Common myeloid progenitor, CD34-positive (primary cell): ENCODE measurements around the gene AGFG2.

Experiments used
- CTCF ChIA-PET: fragments of 350-600 bp; sonication (Branson Sonifier 250); formaldehyde crosslinking; loops from one replicate; lab custom pipeline; 2021; ENCODE audit warnings: antibody characterized with exemption; lab: Charles Lee
- POLR2A ChIA-PET: fragments of 350-600 bp; sonication (Branson Sonifier 250); formaldehyde crosslinking; loops from one replicate; lab custom pipeline; 2021; ENCODE audit warnings: antibody characterized with exemption; lab: Charles Lee
- DNase-seq, 3 donors: peaks; one replicate each; pipeline versions ENCODE4 v3.0.0 to v3.0.0-alpha.2; 2013
- H3K27ac ChIP-seq, 2 experiments: 1 replicate in 1 of 2; 2 replicates in 1 of 2; pipeline ENCODE4 v1.7.0; 2013; ENCODE audit warnings: inconsistent platforms in 2 of 2, low read length in 2 of 2, mild to moderate bottlenecking in 2 of 2, low read depth in 1 of 2, moderate library complexity in 1 of 2; ENCODE audit not compliant: severe bottlenecking in 2 of 2, insufficient read depth in 1 of 2, poor library complexity in 1 of 2
- H3K27me3 ChIP-seq, 5 experiments: replicated peaks in 2 of 5; 1 replicate in 3 of 5; 2 replicates in 2 of 5; pipeline versions ENCODE4 v1.6.1 to v1.7.0; 2013; ENCODE audit warnings: low read length in 4 of 5, mild to moderate bottlenecking in 2 of 5, moderate library complexity in 2 of 5, inconsistent platforms in 1 of 5; ENCODE audit not compliant: insufficient read depth in 5 of 5, control insufficient read depth in 4 of 5
- H3K36me3 ChIP-seq, 4 experiments: 1 replicate in 2 of 4; 2 replicates in 2 of 4; pipeline versions ENCODE4 v1.6.1 to v1.7.0; 2013; ENCODE audit warnings: low read length in 3 of 4, control low read depth in 1 of 4, mild to moderate bottlenecking in 1 of 4; ENCODE audit not compliant: control insufficient read depth in 4 of 4, insufficient read depth in 4 of 4
- H3K4me1 ChIP-seq, 4 experiments: 1 replicate in 3 of 4; 2 replicates in 1 of 4; pipeline versions ENCODE4 v1.6.1 to v1.7.1; 2013; ENCODE audit warnings: low read length in 3 of 4, mild to moderate bottlenecking in 3 of 4, control low read depth in 1 of 4, inconsistent platforms in 1 of 4, moderate library complexity in 1 of 4; ENCODE audit not compliant: control insufficient read depth in 4 of 4, insufficient read depth in 4 of 4; ENCODE audit errors: control extremely low read depth in 1 of 4
- H3K4me3 ChIP-seq, 7 experiments: 1 replicate in 4 of 7; 2 replicates in 3 of 7; pipeline versions ENCODE4 v1.5.1 to v1.7.0; 2013; ENCODE audit warnings: mild to moderate bottlenecking in 7 of 7, low read length in 6 of 7, moderate library complexity in 6 of 7, inconsistent platforms in 2 of 7, low read depth in 2 of 7, control low read depth in 1 of 7; ENCODE audit not compliant: insufficient read depth in 4 of 7, control insufficient read depth in 1 of 7; ENCODE audit errors: extremely low read depth in 1 of 7
- H3K9me3 ChIP-seq, 5 experiments: 1 replicate in 4 of 5; 2 replicates in 1 of 5; pipeline versions ENCODE4 v1.6.1 to v1.7.1; 2013; ENCODE audit warnings: low read length in 4 of 5, mild to moderate bottlenecking in 2 of 5, inconsistent platforms in 1 of 5, low read depth in 1 of 5, moderate library complexity in 1 of 5; ENCODE audit not compliant: control insufficient read depth in 4 of 5, insufficient read depth in 2 of 5; ENCODE audit errors: control extremely low read depth in 1 of 5
- WGBS: methylation state at CpG from one replicate; pipeline ENCODE4 v1.1.5; 2013; ENCODE audit not compliant: insufficient coverage; 5-methylcytosine and 5-hydroxymethylcytosine counted together

The AGFG2 gene

DNA sequence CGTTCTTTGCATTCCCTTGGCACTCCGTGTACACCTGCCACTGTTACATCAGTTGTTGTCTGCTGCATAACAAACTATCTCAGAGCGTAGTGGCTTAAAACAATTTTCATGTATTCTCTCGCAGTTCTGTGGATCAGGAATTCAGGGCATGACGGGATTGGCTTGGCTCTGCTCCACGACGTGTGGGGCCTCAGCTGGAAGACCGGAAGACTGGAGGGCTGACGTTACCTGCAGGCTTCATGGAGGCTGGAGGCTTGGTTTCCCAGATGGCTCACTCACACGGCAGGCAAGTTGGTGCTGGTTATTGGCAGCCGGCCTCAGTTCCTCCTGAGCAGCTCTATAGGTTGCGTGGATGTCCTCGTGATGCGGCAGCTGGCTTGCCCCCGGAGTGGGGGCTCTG is 29.8 kb upstream of the AGFG2 start:
- H3K4me1 ChIP-seq = peaks cover 0 to 3% (median 0%) of the 10 kb centered on the region in 4 experiments
- ChIA-PET CTCF (interaction anchor here (1.6 kb wide), 1 partner anchor 44 kb away, joined by 5 read pairs; no protein-coding TSS in a partner anchor), POLR2A (no interaction called here)
- H3K4me3 ChIP-seq = no peak overlapping the region
- H3K27ac ChIP-seq = no peak overlapping the region
- no peaks in the 10 kb centered on the region for H3K36me3 ChIP-seq
- H3K27me3 ChIP-seq = no peaks in the 10 kb centered on the region
- 92% methylated on average over 11 of the region's 15 CpGs for WGBS
- no peak for DNase-seq
- no peaks in the 10 kb centered on the region for H3K9me3 ChIP-seq

DNA sequence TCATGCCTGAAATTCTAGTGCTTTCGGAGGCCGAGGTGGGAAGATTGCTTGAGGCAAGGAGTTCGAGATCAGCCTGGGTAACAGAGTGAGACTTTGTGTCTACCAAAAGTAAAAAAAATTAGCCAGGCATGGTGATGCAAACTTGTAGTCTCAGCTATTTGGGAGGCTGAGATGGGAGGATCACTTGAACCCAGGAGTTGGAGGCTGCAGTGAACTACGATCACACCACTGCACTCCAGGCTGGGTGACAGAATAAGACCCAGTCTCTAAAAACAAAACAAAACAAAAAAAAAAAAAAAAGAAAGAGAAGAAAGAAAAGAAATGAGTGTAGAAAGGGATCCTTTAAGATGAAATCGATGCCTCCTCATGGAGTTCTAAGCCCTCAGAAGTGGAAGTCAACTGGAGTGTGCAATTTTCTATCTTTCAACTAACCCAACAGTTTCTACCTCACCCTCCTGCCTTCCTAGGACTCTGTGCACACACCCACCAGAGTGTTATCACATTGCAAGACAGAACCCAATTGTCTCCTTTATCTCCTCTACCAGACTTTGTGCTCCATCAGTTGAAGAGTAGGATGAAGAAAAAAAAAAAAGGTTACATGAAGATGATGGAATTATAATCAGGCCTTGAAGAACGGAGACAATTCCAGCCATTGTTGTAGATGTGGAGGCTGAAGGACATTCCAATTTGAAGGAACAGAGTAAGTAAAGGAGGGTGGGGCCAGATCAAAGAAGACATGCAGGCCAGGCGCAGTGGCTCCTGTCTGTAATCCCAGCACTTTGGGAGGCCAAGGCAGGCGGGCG is 28.4 kb upstream of the AGFG2 start:
- POLR2A ChIA-PET = no interaction called here
- H3K4me3 ChIP-seq = no peak overlapping the region
- no peaks in the 10 kb centered on the region for H3K9me3 ChIP-seq
- WGBS = 100% methylated on average over 7 of the region's 9 CpGs
- CTCF ChIA-PET = no interaction called here
- no peaks in the 10 kb centered on the region for H3K36me3 ChIP-seq
- DNase-seq = peak; percentile 9 to 48 (median 14)
- H3K27ac ChIP-seq = no peak overlapping the region
- no peaks in the 10 kb centered on the region for H3K27me3 ChIP-seq
- peaks cover 0 to 6% (median 0%) of the 10 kb centered on the region in 4 experiments for H3K4me1 ChIP-seq

DNA sequence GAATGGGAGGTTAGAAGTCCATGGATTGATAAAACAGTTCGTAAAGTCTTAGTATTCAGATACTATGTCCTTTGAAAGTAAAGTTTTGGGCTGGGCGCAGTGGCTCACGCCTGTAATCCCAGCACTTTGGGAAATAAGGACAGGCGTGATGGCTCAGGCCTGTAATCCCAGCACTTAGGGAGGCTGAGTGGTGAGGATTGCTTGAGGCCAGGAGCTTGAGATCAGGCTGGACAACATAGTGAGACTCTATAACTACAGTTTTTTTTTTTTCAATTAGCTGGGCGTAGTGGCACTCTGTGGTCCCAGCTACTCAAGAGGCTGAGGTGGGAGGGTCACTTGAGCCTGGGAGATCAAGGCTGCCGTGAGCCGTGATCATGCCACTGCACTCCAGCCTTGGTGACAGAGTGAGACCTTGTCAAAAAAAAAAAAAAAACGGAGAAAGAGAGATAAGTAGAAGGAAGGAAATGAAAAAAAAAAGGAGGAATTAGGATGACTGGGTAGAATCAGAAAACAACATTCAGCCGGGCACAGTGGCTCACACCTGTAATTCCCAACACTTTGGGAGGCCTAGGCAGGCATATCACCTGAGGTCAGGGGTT is 25.7 kb upstream of the AGFG2 start:
- no peaks in the 10 kb centered on the region for H3K9me3 ChIP-seq
- peak in 1 of 3 donors; percentile 17 for DNase-seq
- H3K27ac ChIP-seq = no peak overlapping the region
- peaks cover 0 to 6% (median 0%) of the 10 kb centered on the region in 4 experiments for H3K4me1 ChIP-seq
- no peaks in the 10 kb centered on the region for H3K27me3 ChIP-seq
- H3K36me3 ChIP-seq = no peaks in the 10 kb centered on the region
- WGBS = 78% methylated on average over 8 of the region's 9 CpGs
- H3K4me3 ChIP-seq = no peak overlapping the region
- ChIA-PET POLR2A (no interaction called here), CTCF (interaction anchor here (0.8 kb wide), 1 partner anchor 46 kb away, joined by 3 read pairs; no protein-coding TSS in a partner anchor)

DNA sequence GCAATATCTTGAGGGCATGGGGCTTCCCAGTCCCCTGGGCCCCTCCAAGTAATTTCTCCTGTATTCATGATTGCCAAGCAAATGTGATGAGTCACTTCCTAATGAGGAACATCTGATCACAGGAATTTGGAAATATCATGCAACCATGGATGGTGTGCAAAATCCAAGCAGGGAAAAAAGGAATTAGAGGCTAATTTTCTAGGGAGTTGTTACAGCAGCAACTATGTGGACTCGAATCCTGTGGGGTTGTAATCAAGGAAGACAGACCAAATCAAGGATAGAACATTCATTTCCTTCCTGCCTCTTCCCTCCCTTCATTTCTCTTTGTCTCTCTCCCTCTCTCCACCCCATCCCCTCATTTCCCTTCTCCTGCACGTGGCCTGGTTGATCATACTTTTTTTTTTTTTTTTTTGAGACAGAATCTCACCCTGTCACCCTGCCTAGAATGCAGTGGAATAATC is 23.9 kb upstream of the AGFG2 start:
- Histone ChIP-seq H3K27ac (no peak overlapping the region), H3K9me3 (no peaks in the 10 kb centered on the region), H3K4me1 (peaks cover 0 to 6% (median 0%) of the 10 kb centered on the region in 4 experiments), H3K36me3 (no peaks in the 10 kb centered on the region), H3K27me3 (no peaks in the 10 kb centered on the region), H3K4me3 (no peak overlapping the region)
- no peak for DNase-seq
- 14% methylated on average over 1 of the region's 2 CpGs for WGBS
- ChIA-PET POLR2A (interaction anchor here (0.7 kb wide), 1 partner anchor 58 kb away, joined by 6 read pairs; no protein-coding TSS in a partner anchor), CTCF (no interaction called here)

DNA sequence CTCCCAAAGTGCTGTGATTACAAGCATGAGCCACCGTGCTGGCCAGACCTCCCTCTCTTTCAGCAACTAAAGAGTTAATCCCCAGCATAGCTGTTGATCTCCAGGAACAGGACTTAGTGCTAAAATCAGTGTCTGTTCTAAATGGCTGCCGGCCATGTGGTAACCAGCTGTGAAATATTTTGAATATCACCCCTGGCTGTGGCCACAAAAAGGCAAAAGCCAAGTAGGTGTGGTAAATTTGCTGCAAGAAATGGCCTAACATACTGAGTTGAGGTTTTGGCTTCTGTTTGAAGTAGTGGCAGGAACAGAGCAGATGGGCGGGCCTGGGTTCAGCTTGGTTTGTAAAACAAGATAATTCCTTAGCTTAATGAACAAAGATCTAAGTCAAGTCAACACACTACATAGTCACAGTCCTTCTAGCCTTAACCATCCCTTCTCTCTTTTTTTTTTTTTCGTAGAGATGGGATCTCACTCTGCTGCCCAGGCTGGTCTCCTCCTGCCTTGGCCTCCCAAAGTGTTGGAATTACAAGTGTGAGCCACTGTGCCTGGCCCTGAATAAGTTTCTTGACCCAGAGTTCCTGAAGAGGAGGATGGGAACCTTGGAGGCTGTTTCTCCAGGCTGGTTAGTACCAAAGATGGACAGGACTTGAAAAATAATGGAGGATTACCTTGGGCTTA is 22.7 kb upstream of the AGFG2 start:
- Histone ChIP-seq H3K4me3 (no peak overlapping the region), H3K9me3 (no peaks in the 10 kb centered on the region), H3K4me1 (peaks cover 0 to 6% (median 0%) of the 10 kb centered on the region in 4 experiments), H3K27me3 (no peaks in the 10 kb centered on the region), H3K36me3 (no peaks in the 10 kb centered on the region), H3K27ac (no peak overlapping the region)
- ChIA-PET POLR2A (interaction anchor here (0.6 kb wide), 1 partner anchor 698 kb away, joined by 3 read pairs; no protein-coding TSS in a partner anchor), CTCF (interaction anchor here (0.8 to 1.2 kb wide), 4 partner anchors 10 to 43 kb away, joined by 3 to 4 read pairs (median 3); no protein-coding TSS in a partner anchor)
- 60% methylated on average over 2 of the region's 4 CpGs for WGBS
- DNase-seq = peak in 2 of 3 donors; percentile 58 to 60

DNA sequence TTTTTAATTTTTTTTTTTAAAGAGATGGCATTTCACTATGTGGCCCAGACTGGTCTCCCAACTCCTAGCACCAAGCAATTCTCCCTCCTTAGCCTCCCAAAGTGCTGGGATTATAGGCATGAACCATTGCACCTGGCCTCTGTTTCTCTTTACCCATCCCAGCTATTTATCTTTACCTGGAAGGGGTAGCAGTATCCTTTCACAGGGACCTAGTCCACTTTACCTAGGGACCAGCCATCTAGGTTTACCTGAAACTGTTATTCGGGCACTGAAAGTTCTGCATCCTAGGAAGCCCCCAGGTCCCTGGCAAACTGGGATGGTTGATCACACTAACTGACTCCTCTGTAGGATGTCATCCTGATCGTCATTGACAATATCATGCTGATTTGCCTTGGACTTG is 21.7 kb upstream of the AGFG2 start:
- ChIA-PET POLR2A (no interaction called here), CTCF (interaction anchor here (0.8 to 1.1 kb wide), 2 partner anchors 25 to 39 kb away, joined by 3 read pairs; no protein-coding TSS in a partner anchor)
- Histone ChIP-seq H3K36me3 (no peaks in the 10 kb centered on the region), H3K27ac (no peak overlapping the region), H3K9me3 (no peaks in the 10 kb centered on the region), H3K27me3 (no peaks in the 10 kb centered on the region), H3K4me1 (peaks cover 0 to 6% (median 0%) of the 10 kb centered on the region in 4 experiments), H3K4me3 (no peak overlapping the region)
- no peak for DNase-seq
- WGBS = 100% methylated on average over 2 of the region's 2 CpGs
